GM19043 (cell line): ENCODE data around the gene TPRN.

Source experiments
- ATAC-seq: cut with Tn5 transposase; IDR thresholded peaks from one replicate; pipeline ENCODE4 v1.9.1; 2021; ENCODE audit warnings: low read depth; ENCODE audit not compliant: unreplicated experiment

Gene TPRN

DNA sequence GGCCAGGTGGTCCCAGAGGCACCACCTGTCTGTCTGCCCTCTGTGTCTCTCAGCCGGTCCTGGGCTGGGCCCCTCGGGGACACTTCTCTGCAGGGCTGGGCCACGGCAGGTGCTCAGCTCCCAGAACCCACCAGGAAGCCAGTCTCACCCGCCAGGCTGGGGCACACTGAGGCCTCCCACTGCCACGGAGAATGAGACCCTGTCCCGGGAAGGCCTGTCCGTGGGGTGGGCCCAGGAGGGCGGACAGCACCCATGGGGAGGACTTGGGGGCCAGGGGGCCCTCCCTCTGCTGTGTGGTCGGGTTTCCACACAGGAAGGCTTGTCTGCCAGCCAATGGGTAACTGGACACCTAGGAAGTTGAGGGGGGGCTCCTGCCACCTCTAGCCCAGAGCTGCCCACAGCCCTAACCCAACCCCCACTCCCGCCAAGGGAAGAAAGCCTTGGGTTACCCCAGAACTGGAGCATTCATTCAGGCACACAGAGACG lies 36.4 kb upstream of the TPRN start:
- no peak for ATAC-seq

DNA sequence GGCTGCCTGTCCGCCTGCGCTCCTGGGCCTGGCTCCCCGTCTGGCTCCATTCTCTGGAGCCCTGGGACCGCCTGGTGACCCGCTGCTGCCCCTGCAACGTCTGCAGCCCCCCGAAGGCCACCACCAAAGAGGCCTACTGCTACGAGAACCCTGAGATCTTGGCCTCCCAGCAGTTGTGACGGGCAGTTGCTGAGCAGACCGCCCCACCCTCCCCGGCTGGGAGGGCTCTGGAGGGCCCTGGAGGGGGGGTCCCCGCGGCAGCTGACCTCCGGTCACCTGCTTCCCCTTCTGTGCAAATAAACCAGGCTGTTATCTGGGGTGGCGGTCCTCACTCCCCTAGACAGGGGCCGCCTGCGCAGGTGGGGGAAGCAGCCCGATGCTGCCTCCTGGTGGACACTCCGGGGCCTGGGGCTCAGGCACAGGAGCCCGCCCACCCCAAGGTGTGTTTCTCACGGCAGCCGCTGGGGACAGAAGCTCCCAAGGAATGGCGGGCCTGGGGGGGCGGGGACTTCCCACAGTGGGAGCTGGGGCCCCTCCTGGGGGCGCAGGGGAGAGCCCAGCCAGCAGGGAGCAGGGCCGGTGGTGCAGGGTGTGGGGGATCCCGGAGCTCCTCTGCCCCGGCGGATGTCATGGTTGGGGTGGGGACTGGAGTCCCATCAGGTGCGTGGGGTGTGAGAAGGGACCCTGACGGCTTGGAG lies 35.8 kb upstream of the TPRN start:
- ATAC-seq = peak; percentile 25

DNA sequence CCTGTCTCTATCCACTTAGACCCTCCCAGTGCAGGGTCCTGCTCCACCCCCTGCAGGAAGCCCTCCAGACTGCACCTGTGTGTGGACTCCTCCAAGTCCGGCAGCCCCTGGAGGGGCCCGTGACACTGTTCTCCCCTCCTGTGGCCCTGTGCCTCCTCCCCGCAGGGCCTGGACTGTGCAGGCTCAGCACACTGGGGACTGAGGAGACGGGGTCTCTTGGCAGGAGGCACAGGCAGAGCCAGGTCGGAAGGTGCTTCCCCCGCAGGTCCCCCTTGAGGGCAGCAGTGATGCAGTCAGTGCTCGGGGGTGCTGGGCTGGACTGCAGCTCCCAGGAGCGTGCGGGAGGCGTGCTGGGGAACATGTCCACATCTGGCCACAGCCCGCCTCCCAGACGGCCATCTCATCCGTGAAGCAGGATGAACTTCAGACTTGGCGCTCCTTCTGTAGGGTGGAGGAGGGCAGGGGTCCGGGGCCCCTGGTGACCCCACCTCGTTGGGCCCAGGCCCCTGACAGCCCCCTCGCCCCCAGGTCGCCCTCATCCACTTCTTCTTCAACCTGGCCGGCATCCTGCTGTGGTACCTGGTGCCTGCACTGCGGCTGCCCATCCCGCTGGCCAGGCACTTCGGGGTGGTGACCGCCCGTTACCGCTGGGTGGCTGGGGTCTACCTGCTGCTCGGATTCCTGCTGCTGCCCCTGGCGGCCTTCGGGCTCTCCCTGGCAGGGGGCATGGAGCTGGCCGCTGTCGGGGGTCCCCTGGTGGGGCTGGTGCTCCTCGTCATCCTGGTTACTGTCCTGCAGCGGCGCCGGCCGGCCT lies 35.1 kb upstream of the TPRN start:
- ATAC-seq = no peak

DNA sequence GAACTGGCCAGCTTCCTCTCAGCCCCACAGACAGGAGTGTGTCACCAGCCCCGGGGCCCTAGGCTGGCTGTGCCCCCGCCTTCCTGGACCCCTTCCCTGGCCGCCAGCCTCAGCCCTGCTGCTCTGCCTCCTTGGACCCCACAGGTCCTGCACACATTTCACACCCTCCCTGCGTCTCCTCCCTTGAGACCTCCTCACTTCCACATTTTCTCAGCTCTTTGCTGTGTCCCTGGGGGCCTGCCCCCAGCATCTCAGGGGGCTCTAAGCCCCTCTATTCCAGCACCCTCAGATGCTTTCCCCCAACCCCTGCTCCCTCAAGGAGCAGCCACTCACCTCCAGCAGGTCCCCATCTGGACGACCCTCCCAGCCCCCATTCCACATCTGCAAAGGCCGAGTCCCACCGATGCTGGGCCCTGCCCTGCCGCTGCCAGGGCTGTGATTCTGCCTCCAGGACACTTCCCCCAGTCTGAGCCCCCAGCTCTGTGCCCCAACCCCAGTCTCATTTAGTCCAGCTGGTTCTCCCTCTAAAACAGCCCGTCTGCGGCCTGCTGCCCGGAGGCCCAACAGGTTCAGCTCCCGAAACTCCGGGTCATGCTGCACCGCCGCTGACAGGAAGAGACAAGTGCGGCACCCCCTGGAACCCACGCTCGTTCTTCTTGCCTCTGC lies 34.4 kb upstream of the TPRN start:
- ATAC-seq = no peak

DNA sequence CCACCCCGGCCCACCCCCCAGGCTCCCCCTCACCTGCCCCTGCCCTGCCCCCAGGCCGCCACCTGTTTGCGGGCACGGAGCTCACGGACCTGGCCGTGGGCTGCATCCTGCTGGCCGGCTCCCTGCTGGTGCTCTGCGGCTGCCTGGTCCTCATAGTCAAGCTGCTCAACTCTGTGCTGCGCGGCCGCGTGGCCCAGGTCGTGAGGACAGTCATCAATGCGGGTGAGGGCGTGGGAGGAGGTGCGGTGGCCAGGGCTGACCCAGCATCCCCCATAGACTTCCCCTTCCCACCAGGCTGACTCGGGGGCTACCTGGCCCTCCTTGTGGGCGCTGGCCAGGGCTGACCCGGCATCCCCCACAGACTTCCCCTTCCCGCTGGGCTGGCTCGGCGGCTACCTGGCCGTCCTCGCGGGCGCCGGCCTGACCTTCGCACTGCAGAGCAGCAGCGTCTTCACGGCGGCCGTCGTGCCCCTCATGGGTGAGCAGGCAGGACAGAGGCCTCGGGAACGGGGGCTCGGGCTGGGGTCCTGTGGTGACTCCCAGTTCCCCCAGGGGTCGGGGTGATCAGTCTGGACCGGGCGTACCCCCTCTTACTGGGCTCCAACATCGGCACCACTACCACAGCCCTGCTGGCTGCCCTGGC lies 33.6 kb upstream of the TPRN start:
- ATAC-seq = no peak

DNA sequence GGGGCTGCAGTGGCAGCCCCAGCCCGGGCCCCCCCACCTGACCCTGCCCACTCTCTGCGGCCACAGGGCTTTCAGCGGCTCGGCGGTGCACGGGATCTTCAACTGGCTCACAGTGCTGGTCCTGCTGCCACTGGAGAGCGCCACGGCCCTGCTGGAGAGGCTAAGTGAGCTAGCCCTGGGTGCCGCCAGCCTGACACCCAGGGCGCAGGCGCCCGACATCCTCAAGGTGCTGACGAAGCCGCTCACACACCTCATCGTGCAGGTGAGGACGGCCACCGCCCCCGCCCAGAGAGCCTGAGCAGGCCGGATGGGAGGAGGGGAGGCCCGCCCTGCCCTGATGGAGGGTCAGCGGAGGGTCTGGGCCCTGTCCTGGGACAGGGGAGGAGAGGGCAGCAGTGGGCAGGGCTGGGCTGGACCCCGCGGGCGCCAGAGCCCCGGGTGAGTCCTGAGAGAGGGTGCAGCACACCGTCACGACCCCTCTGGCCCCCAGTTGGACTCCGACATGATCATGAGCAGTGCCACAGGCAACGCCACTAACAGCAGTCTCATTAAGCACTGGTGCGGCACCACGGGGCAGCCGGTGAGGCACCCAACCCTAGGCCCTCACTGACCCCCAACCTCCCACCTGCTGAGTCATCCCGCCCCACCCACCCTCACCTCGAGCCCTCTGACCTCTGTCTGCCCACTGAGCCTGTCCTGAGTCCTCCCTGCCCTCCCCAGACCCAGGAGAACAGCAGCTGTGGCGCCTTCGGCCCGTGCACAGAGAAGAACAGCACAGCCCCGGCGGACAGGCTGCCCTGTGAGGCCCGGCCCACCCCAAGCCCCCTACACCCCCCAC lies 32.8 kb upstream of the TPRN start:
- ATAC-seq = no peak

DNA sequence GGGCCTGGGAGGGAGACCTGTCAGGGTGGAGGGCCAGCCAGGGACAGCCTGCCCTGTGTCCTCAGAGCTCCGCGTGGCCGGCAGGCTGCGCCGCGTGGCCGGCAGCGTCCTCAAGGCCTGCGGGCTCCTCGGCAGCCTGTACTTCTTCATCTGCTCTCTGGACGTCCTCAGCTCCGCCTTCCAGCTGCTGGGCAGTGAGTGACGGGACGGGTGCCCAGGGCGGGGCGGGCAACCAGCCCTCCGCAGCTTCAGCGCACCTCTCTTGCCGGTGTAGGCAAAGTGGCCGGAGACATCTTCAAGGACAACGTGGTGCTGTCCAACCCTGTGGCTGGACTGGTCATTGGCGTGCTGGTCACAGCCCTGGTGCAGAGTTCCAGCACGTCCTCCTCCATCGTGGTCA lies 32.0 kb upstream of the TPRN start:
- ATAC-seq = no peak

DNA sequence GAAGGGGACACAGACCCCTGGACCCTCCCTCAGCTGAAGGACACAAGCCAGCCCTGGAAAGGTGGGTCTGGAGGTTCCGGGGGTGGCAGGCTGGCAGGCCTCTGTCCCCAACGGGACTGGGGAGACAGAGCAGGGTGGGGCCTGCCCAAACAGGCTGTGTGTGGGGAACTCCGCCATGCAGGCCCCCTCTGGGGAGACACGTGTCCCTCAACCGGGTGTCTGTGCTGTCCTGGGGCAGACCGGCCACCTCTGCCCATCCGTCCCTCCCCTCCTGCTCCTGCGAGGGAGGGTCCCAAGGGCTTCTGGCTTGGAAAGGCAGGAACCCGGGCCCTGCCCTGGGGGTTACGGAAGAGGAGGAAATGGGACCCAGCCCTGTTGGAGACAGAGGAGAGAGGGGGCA lies 31.6 kb upstream of the TPRN start:
- no peak for ATAC-seq

DNA sequence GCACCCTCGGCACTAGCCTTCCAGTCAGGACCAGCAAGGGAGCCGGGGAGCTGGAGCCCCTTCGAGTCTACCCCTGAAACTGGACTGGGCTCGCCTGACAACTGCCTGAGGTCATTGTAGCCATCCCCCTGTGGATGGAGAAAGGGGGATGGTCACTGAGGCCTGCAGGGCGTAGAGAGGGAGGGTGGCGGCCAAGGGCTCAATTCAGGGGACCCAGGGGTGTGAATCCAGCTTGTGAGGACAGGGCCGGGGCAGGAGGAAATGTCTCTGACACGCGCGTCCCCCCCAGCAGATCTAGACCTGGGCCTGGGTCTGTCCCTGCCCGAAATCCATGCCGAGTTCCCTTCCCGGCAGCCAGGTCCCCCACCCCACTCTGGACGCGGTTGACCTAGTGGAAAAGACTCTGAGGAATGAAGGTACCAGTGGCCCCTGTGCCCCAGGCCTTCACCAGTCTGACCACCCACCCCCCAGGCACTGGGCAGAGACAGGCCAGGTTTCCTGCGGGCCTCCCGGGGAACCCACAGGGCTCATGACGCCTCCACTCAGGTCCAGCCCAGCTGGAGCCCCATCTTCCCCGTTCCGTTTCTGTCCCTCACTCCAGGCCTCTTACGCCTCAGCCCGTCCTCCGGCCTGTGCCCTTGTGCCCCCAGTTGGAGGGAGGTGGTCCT lies 31.0 kb upstream of the TPRN start:
- no peak for ATAC-seq

DNA sequence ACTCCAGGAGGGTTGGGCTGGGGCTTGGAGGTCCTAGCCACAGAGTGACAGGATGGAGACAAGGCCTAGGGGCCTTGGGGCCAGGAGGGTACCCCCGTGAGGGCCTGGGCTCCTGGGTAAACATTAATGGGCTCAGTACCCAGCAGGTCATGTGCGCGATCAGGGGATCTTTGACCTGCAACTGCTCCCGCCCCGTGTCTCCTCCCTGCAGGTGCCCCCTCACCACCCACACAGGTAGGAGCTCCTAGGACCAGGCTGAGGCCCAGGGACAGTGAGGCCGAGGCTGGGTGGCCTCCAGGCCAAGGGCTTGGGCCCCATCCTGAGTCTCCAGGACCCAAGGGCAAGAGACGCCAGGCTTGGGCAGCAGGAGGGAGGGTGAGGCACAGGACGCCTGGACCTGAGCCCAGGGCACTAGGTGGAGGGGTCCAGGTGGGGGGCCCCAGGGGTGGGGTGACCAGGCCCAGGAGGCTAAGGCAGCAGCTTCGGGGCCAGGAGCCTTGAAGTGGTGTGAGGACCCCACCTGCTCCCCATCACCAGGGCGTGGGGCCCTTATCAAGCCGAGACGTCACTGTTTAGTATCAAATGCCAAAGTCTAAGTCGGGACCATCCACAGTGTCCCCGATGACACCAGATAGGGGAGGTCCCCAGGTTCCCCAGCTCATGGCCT lies 30.3 kb upstream of the TPRN start, which contains the start of gene SLC34A3:
SLC34A3 (plus strand) TSS at position 197 of the 667 bp plus-strand sequence. CDS start 802 bp downstream, outside the sequence.
- no peak for ATAC-seq

DNA sequence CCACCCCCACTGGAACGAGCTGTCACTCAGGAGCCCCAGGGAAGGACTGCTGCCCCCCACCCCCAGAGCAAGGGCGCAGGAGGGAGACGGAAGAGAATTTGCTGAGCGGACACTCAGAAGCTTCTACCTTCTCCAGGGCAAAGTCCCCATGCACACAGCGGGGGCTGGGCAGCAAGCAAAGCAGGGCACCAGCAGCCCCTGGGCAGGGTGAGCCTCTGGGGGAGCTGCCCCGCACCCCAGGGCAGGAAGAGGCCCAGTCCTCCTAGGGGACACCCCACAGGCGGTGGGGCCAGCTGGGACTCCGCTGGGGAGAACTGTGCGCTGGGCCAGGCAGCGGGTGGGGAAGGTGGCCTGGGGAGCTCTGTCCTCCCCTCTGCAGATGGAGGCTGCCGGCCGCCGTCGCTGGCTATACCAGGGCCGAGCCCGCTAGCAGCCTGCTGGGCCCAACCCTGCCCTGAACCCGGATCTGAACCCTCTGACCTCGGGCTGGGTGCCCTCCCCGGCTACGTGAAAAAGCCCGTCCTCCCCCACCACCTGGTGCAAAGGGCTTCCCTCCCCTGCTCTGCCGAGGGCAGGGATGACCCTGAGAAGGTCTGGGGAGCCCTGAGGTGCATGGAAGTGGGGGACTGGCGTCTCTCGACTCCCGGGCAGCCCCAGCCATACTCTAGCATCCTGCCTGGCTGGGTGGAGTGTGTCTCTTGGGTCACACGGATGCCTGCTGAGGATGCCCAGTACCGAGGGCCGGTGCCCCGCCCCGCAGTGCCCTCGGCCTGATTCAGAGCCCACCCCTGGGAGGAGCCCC lies 29.6 kb upstream of the TPRN start:
- ATAC-seq = no peak

DNA sequence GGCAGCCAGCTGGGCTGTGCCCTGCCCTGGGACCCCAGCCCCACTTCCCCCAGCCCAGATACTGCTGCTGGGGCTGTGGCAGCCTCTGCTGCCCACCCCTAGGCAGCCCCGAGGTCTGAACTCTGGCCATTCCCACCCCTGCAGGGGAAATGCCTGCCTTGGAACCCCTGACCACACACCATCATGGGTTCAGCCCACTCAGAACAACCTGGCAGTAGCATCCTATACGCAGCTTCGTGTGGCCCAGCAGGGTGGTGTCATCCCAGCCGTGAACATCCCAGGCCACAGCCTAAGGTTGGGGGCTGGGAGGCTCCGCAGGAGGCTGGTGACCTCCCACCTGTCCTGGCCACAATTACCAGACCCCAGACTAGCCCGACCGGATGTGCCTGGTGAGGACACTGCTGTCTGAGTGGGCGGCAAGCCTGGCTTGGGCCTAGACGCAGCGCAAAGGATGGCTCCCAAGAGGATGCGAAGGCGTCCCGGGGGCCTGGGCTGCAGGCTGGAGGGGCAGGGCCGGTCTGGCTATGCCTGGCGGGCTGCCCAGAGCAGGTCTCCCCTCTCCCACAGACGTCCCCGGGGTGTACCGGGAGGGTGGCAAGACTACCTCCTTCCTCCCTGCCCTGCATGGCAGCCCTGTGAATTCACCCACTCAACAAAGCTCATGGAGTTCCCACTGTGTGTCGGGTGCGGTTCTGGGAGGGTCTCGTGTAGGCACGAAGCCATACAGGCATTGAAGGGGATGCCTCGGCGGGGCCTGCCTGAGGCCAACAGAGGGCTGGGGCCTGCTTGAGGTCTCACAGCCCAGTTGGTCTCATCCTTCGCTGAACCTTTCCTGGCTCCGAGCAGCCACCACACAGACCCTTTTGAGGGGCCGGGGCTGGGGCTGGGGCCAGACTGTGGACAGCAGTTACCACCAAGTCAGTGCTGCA lies 28.7 kb upstream of the TPRN start:
- no peak for ATAC-seq

DNA sequence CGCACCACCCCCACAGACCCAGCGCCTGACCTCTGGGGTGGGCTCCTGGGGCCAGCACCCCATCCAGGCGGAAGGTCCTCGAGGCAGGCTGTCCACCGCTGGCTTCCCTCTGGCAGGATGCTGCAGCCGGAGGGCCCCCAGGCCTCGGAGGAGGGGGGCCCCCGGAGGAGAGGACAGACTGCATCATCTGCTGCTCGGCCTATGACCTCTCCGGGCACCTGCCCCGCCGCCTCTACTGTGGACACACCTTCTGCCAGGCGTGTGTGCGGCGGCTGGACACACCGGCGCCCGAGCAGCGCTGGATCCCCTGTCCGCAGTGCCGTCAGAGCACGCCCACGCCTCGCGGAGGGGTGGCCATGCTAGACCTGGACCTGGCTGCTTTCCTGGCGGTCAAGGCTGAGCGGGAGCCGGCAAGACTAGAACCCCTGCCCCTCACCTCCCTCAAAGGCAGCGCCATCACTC lies 28.0 kb upstream of the TPRN start:
- no peak for ATAC-seq

DNA sequence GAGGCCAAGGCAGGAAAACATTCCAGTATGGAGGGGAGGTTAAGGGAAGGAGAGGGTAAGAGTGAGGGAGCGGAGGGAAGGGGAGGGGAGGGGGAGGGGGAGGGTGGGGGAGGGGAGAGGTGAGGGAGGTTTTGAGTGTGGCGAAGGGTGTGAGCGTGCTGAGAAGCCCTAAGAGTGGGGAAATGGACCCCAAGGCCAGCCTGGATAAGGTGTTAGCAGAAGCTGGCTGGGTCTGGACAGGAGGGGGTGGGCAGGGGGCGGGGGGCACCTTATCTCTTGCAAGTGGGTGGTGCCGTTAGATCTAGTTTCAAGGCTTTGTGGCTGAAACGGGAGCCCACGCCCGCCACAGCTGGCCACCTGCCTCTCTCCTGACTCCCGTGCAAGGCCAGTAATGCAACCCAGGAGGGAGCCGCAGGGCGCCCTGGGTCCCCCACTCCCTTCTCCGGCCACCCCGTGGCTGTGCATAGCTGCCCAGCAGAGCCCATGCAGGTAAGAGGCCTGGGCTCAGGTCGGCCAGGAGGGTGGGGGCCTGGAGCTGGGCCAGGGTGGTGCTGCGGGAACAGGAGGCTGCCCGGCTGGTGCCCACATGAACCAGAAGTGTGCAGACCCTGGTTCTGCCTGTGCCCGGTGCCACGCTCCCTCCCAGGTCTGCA lies 27.4 kb upstream of the TPRN start:
- ATAC-seq = no peak

DNA sequence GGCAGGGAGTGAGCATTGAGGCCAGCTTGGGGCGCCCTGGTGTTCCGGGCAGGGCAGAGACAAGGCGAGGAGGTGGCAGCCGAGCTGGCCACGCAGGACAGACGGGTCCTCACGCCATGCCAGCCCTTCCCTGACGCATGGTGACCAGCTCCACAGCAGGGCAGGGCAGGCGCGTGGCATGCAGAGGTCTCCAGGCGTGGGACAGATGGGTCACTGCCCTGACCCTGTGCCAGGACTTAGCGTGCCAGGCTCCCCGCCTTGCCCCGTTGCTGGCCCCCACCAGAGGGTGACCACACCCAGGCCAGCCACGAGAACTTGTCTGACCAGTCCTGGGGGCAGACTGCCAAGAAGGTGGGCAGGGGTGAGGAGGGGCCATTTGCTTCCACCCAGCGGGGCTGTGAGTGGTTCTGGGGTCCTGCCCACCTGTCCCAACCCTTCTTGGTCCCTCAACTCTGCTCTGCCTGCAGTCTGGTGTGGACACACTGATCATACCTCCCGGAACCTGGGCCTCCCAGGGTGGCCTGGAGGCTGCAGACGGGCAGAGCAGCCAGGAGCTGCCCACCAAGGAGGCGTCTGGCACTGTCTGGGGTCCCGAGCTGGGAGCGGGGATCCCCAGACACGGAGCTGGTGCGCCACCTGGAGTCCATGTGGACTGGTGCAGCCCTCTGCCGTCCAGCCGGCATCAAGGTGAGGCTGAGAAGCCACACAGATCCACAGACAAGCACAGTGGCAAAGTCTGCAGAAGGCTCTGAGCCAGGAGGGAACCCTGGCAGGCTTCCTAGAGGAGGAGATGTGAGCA lies 26.7 kb upstream of the TPRN start, which contains the start of gene RNF224:
RNF224 (plus strand) TSS at position 449 of the 799 bp plus-strand sequence. CDS start 834 bp downstream, outside the sequence.
- no peak for ATAC-seq
